ENCODE results near the gene NCOA7. TPM values are rescaled to one million over a fixed set of nuclear protein-coding genes. Genes with fewer than 3 reads are reported as not detected.

The NCOA7 gene
- total and polyA plus RNA-seq, 9 of the 15 experiments (the other 6 are each of a cell fraction or from before 2014, with no cell fraction given) = 5.8 to 14.6 (median 9.3) TPM

DNA sequence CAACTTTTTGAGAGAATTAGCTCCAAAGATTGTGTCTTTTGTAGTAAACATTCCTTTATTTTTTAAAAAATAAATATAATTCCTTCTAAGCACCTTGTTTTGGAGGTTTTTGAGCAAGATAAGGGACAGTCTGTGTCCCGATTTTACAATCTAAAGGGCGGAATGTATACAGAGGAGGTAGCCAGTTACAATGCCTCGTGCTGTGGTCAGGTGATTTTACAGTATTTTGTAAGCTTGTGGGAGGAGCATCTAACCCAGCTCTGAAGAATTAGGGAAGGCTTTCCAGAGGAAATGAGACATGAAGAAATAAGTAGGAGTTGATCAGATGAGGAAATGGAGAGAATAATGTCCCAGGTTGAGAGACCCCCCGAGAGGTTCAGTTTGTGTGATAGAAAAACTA, 167.1 kb downstream of the NCOA7 start (continued):
- TF ChIP-seq, protein P1, sequence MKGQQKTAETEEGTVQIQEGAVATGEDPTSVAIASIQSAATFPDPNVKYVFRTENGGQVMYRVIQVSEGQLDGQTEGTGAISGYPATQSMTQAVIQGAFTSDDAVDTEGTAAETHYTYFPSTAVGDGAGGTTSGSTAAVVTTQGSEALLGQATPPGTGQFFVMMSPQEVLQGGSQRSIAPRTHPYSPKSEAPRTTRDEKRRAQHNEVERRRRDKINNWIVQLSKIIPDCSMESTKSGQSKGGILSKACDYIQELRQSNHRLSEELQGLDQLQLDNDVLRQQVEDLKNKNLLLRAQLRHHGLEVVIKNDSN (CRISPR knock-in tag; IDR thresholded peaks at IDR 0.05) = peak; percentile 39; the same call in 1 of the 2 replicates
- TF ChIP-seq, protein P2, sequence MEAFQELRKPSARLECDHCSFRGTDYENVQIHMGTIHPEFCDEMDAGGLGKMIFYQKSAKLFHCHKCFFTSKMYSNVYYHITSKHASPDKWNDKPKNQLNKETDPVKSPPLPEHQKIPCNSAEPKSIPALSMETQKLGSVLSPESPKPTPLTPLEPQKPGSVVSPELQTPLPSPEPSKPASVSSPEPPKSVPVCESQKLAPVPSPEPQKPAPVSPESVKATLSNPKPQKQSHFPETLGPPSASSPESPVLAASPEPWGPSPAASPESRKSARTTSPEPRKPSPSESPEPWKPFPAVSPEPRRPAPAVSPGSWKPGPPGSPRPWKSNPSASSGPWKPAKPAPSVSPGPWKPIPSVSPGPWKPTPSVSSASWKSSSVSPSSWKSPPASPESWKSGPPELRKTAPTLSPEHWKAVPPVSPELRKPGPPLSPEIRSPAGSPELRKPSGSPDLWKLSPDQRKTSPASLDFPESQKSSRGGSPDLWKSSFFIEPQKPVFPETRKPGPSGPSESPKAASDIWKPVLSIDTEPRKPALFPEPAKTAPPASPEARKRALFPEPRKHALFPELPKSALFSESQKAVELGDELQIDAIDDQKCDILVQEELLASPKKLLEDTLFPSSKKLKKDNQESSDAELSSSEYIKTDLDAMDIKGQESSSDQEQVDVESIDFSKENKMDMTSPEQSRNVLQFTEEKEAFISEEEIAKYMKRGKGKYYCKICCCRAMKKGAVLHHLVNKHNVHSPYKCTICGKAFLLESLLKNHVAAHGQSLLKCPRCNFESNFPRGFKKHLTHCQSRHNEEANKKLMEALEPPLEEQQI (IDR thresholded peaks at IDR 0.05) = no peak
- TF ChIP-seq, protein P3, sequence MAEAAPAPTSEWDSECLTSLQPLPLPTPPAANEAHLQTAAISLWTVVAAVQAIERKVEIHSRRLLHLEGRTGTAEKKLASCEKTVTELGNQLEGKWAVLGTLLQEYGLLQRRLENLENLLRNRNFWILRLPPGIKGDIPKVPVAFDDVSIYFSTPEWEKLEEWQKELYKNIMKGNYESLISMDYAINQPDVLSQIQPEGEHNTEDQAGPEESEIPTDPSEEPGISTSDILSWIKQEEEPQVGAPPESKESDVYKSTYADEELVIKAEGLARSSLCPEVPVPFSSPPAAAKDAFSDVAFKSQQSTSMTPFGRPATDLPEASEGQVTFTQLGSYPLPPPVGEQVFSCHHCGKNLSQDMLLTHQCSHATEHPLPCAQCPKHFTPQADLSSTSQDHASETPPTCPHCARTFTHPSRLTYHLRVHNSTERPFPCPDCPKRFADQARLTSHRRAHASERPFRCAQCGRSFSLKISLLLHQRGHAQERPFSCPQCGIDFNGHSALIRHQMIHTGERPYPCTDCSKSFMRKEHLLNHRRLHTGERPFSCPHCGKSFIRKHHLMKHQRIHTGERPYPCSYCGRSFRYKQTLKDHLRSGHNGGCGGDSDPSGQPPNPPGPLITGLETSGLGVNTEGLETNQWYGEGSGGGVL (CRISPR knock-in tag; IDR thresholded peaks at IDR 0.05) = no peak
- TF ChIP-seq BRD9 (IDR thresholded peaks at IDR 0.05; ENCODE audit: low read depth, partially characterized antibody) = no peak

DNA sequence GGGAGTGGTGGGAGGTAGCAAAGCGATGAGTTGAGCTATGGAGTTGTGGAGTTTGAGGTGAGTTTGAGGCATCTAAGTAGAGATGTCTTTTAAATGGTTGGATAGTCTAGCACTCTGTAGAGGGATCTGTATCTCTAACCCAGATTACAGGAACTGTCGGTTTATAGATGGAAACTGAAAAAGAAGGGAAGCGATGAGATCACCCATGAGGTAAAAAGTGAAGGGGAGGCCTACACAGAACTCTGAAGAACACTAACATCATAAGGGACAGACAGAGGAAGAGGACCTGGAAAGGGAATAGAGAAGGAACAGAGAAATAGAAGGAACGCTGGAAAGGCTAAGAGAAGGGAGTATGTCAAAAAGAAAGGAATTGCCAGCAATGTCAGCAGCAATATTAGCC, 168.3 kb downstream of the NCOA7 start:
- intact Hi-C loops (cut with micrococcal nuclease) = loop anchor here (5.0 kb wide), 1 partner anchor 652 kb away; no protein-coding TSS in a partner anchor
- in situ Hi-C loops (cut with MboI) = loop anchor here (5.0 kb wide), 1 partner anchor 102 kb away; no protein-coding TSS in a partner anchor
- ChIA-PET POLR2A (interaction anchor here (0.6 to 1.9 kb wide), 2 partner anchors 16 to 169 kb away, joined by 4 to 5 read pairs; partner anchors contain the start of gene NCOA7), CTCF (ENCODE audit: low intra/inter-chr PET ratio) (no interaction called here)
- no peaks in the 10 kb centered on the region for H4K20me1 ChIP-seq (replicated peaks; ENCODE audit: control insufficient read depth, insufficient read depth, low read length)
- no peak overlapping the region for H3K27ac ChIP-seq (ENCODE audit: extremely low read depth, low read depth, low read length)
- H3K9ac ChIP-seq (ENCODE audit: insufficient read depth in 1 of 2, low read depth in 2 of 2, low read length in 2 of 2) = no peak overlapping the region; a peak in 1 of 4 replicates
- no peak overlapping the region; the same call in 1 of the 2 replicates for H3K4me2 ChIP-seq (ENCODE audit: insufficient read depth, low read length)
- ATAC-seq (no peak), DNase-seq (ENCODE audit: extremely low read depth in 1 of 4, low spot score in 3 of 4) (no peak), FAIRE-seq (no peak)
- H2AFZ ChIP-seq (ENCODE audit: low read depth, low read length) = no peak overlapping the region
- H3K36me3 ChIP-seq (ENCODE audit: control insufficient read depth, insufficient read depth, low read length) = peaks cover 3% of the 10 kb centered on the region; the same call in 2 of the 3 replicates
- whole genome bisulfite sequencing (ENCODE audit: insufficient coverage, low coverage, missing lambda C conversion rate) = 62% methylated on average over 4 of the region's 4 CpGs
- no peaks in the 10 kb centered on the region for H3K27me3 ChIP-seq (ENCODE audit: control insufficient read depth in 2 of 2, insufficient read depth in 2 of 2, low read length in 2 of 2)
- H3K79me2 ChIP-seq (ENCODE audit: control insufficient read depth, insufficient read depth, low read length) = peaks cover 50% of the 10 kb centered on the region
- H3K4me3 ChIP-seq = no peak overlapping the region
- no peaks in the 10 kb centered on the region for H3K9me3 ChIP-seq (replicated peaks; ENCODE audit: control insufficient read depth, insufficient read depth, low read depth, low read length)
- no TSS peak for BruUV-seq (replicated peaks)
- peaks cover 27 to 48% of the 10 kb centered on the region in 2 experiments for H3K4me1 ChIP-seq (replicated peaks in 1 of 2; ENCODE audit: control insufficient read depth in 2 of 2, insufficient read depth in 2 of 2, low read length in 2 of 2)
- no peaks in the 10 kb centered on the region for H3K9me1 ChIP-seq (ENCODE audit: control insufficient read depth, insufficient read depth, low read length)
- TF ChIP-seq TCFL5 (CRISPR knock-in tag; conservative IDR thresholded peaks at IDR 0.05) (no peak), ZBTB17 (CRISPR knock-in tag; IDR thresholded peaks at IDR 0.05) (no peak), ZNF584 (CRISPR knock-in tag; IDR thresholded peaks at IDR 0.05; ENCODE audit: low read depth) (no peak)
- TF ChIP-seq, protein P4, sequence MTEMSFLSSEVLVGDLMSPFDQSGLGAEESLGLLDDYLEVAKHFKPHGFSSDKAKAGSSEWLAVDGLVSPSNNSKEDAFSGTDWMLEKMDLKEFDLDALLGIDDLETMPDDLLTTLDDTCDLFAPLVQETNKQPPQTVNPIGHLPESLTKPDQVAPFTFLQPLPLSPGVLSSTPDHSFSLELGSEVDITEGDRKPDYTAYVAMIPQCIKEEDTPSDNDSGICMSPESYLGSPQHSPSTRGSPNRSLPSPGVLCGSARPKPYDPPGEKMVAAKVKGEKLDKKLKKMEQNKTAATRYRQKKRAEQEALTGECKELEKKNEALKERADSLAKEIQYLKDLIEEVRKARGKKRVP (CRISPR knock-in tag; IDR thresholded peaks at IDR 0.05) = no peak
- TF ChIP-seq, protein P5, sequence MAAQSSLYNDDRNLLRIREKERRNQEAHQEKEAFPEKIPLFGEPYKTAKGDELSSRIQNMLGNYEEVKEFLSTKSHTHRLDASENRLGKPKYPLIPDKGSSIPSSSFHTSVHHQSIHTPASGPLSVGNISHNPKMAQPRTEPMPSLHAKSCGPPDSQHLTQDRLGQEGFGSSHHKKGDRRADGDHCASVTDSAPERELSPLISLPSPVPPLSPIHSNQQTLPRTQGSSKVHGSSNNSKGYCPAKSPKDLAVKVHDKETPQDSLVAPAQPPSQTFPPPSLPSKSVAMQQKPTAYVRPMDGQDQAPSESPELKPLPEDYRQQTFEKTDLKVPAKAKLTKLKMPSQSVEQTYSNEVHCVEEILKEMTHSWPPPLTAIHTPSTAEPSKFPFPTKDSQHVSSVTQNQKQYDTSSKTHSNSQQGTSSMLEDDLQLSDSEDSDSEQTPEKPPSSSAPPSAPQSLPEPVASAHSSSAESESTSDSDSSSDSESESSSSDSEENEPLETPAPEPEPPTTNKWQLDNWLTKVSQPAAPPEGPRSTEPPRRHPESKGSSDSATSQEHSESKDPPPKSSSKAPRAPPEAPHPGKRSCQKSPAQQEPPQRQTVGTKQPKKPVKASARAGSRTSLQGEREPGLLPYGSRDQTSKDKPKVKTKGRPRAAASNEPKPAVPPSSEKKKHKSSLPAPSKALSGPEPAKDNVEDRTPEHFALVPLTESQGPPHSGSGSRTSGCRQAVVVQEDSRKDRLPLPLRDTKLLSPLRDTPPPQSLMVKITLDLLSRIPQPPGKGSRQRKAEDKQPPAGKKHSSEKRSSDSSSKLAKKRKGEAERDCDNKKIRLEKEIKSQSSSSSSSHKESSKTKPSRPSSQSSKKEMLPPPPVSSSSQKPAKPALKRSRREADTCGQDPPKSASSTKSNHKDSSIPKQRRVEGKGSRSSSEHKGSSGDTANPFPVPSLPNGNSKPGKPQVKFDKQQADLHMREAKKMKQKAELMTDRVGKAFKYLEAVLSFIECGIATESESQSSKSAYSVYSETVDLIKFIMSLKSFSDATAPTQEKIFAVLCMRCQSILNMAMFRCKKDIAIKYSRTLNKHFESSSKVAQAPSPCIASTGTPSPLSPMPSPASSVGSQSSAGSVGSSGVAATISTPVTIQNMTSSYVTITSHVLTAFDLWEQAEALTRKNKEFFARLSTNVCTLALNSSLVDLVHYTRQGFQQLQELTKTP (IDR thresholded peaks at IDR 0.05; ENCODE audit: low read depth in 1 of 2, partially characterized antibody in 2 of 2) = no peak
